Activated naive CD8-positive, alpha-beta T cell treated with anti-CD3 and anti-CD28 coated beads, Interleukin-2, amount 50 U/mL, for 24 hours (primary cell): Measurements from ENCODE around the gene ATG9B.
"Not testable (repeated sequence)": the region's sequence is repeated elsewhere in the genome, so short reads cannot be mapped to it uniquely, and the experiment has no call there.

Experiments
- ATAC-seq: fragments of 150-1000 bp; cut with Tn5 transposase; one replicate; pipeline ENCODE4 v1.10.0; 2021
- DNase-seq: peaks from one replicate; pipeline ENCODE4 v3.0.0; 2021
- H3K27ac Mint-ChIP-seq: one replicate; pipeline ENCODE4 v1.8.0; 2021; ENCODE audit warnings: mild to moderate bottlenecking, mixed read lengths
- H3K27me3 Mint-ChIP-seq: one replicate; pipeline ENCODE4 v1.8.0; 2021; ENCODE audit warnings: mixed read lengths
- H3K36me3 Mint-ChIP-seq: one replicate; pipeline ENCODE4 v1.8.0; 2021; ENCODE audit warnings: low read depth, mixed read lengths
- H3K4me1 Mint-ChIP-seq: one replicate; pipeline ENCODE4 v1.8.0; 2021; ENCODE audit warnings: mixed read lengths
- H3K4me3 Mint-ChIP-seq: one replicate; pipeline ENCODE4 v1.8.0; 2021; ENCODE audit warnings: mild to moderate bottlenecking, moderate library complexity, mixed read lengths
- H3K9me3 Mint-ChIP-seq: one replicate; pipeline ENCODE4 v1.8.0; 2021; ENCODE audit warnings: mixed read lengths

The ATG9B gene

DNA sequence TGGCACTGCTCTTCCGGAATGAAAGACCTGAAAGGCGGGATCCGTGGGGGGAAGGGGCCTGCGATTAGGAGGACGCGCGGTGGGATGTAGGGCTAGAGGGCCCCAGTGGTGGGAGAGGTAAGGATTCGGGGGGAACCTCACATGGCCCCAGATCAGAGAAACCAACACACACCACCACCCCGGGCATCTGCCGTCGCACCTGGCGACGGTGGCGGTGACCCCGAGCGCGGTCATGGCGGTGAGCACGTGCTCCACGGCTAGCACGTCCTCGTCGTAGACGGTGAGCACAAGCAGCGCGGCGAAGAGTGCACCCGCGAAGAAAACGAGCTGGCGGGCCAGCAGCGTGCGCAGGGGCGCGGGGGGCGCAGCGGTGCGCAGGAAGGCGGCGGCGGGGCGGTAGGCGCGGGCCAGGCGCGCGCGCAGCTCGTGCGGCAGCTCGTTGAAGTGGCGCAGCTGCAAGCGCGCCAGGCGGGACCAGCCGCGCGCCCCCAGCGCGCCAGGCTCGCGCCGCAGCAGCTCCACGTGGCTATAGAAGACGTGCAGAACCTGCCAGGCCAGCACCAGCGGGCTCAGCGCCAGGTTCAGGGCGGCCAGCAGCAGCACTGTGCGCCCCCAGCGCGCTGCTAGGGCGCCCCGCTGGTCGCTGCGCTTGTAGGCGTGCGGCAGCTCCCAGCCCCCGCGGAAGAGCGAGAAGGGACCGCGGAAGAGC lies 5.7 kb downstream of the ATG9B start:
- peaks cover 50% of the 10 kb centered on the region for H3K4me1 Mint-ChIP-seq
- peak; percentile 45 for ATAC-seq
- peaks cover 10% of the 10 kb centered on the region for H3K36me3 Mint-ChIP-seq
- peak overlapping the region; percentile 83 for H3K27ac Mint-ChIP-seq
- no peaks in the 10 kb centered on the region for H3K9me3 Mint-ChIP-seq
- peaks cover 27% of the 10 kb centered on the region for H3K27me3 Mint-ChIP-seq
- no peak for DNase-seq
- H3K4me3 Mint-ChIP-seq: peak overlapping the region; percentile 78

DNA sequence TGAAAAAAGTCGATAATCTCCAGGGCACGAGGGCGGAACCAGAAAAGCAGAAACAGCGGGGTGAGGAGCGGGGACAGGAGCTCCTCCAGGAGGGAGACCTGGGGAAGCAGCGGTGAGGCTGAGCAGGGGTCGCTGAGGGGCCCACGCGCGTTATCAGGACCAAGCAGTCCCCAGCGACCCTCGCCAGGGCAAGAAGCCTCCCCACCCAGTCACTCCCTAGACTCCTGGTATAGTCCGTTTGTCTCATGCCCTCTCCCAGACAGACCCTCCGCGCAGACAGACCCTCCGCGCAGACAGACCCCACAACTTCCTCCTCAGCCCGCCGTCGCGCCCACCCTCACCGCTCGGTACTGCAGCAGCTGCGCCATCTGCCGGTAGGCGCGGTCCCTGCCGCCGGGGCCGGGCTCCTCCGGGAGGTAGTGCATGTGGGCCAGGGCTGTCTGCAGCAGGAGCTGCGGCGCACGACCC lies 6.3 kb downstream of the ATG9B start:
- ATAC-seq: peak; percentile 71
- peaks cover 10% of the 10 kb centered on the region for H3K36me3 Mint-ChIP-seq
- peak overlapping the region; percentile 78 for H3K4me3 Mint-ChIP-seq
- peak; percentile 91 for DNase-seq
- H3K4me1 Mint-ChIP-seq: peaks cover 50% of the 10 kb centered on the region
- H3K27me3 Mint-ChIP-seq: peaks cover 27% of the 10 kb centered on the region
- no peaks in the 10 kb centered on the region for H3K9me3 Mint-ChIP-seq
- H3K27ac Mint-ChIP-seq: peak overlapping the region; percentile 83

DNA sequence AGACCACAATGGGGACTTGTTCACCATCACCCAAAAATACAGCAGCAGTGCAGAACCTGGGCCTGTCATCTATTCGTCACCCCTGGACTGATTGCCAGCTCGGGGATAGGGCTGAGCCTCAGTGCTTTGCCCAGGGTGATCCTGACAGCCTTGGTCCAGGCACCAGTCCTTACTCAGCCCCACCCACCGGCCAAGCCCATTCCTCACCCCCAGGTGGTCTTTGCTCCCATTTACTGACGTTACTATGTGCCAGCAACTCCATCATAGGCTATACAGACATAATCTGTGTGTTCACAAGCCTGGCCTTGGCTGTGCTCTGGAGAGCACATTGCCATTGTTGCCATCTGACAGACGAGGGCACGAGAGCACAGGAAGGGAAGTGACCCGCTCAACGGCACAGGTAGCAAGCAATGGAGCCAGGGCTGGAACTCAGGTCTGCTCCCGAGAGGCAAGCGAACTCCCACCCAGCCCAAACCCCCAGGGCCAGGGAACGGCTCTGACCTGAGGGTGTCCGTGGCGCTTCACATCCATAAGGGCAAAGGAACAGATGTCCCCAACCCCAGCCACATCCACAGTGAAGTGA lies 6.8 kb downstream of the ATG9B start:
- Mint-ChIP-seq H3K27ac (peak overlapping the region; percentile 83), H3K9me3 (no peaks in the 10 kb centered on the region), H3K27me3 (peaks cover 27% of the 10 kb centered on the region), H3K4me3 (peak overlapping the region; percentile 78), H3K36me3 (peaks cover 10% of the 10 kb centered on the region), H3K4me1 (peaks cover 53% of the 10 kb centered on the region)
- no peak for ATAC-seq
- DNase-seq: no peak

GRCh38 chr7:151016942-151017341 lies 7.4 kb downstream of the ATG9B start:
- ATAC-seq (no peak), DNase-seq (no peak)
- no peak overlapping the region for H3K27ac Mint-ChIP-seq
- H3K27me3 Mint-ChIP-seq: peaks cover 26% of the 10 kb centered on the region
- peaks cover 58% of the 10 kb centered on the region for H3K4me1 Mint-ChIP-seq
- H3K4me3 Mint-ChIP-seq: peak overlapping the region; percentile 78
- H3K36me3 Mint-ChIP-seq: peaks cover 10% of the 10 kb centered on the region
- H3K9me3 Mint-ChIP-seq: no peaks in the 10 kb centered on the region

DNA sequence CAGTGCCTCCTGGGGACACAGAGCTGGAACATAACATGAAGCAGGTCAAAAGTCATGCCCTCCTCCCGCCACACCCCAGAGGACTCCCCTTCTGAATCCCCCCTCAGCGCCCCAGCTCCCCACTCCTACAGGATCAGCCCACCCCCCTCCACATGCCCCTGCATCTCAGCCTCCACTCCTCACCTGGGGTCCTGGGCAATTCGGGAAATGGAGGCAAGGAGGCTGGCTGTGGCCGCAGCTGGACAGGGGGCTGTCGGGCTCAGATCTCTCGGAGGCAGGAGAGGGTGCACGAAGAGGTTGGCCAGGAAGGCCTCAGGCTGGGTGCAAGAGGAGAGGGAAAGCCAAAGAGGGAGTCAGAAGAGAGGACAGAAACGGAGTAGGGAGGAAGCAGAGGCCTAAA lies 7.8 kb downstream of the ATG9B start:
- DNase-seq (no peak), ATAC-seq (no peak)
- Mint-ChIP-seq H3K4me3 (peak overlapping the region; percentile 78), H3K9me3 (no peaks in the 10 kb centered on the region), H3K27ac (no peak overlapping the region), H3K4me1 (peaks cover 63% of the 10 kb centered on the region), H3K36me3 (peaks cover 10% of the 10 kb centered on the region), H3K27me3 (peaks cover 24% of the 10 kb centered on the region)

DNA sequence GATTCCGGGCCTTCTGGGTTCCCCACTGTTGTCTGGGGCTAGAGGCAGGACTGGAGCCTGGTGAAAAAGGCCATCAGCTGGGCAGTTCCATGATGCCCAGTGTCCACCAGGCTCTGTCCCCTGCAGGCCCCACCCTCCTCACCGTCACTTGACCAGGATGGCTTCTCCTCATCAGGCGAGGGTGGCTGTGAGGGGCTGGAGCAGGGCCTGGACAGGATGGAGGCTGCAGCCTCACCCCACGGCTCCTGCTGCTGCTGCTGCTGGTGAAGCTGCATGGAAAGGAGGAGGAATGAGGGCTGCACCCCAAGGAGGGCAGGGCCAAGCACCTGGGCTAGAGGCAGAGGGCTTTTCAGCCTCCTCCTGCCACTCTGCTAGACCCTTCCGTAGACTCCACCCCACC lies 8.3 kb downstream of the ATG9B start:
- no peak overlapping the region for H3K27ac Mint-ChIP-seq
- H3K27me3 Mint-ChIP-seq: peaks cover 20% of the 10 kb centered on the region
- peaks cover 66% of the 10 kb centered on the region for H3K4me1 Mint-ChIP-seq
- DNase-seq (no peak), ATAC-seq (no peak)
- no peak overlapping the region for H3K4me3 Mint-ChIP-seq
- H3K36me3 Mint-ChIP-seq: peaks cover 10% of the 10 kb centered on the region
- H3K9me3 Mint-ChIP-seq: no peaks in the 10 kb centered on the region

DNA sequence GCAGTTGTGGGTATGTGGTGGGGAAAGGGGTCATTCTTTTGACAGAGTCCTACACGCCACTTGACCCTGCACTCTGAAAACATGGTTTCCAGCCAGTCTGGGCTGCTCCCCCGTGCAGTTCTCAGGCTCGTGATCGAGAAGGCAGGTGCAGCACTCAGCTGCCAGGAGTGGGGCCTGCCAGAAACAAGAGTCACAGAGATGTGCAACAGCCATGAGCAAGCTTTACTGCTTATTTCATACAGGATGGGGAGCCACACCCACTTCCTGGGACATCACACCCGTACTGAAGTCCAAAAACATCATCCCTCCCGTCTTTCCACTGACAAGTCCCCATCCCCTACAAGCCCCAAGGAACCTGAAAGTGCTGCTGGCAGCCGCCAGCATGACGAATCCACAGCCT lies 9.3 kb downstream of the ATG9B start:
- Mint-ChIP-seq H3K4me3 (peak overlapping the region; percentile 12), H3K4me1 (peaks cover 75% of the 10 kb centered on the region), H3K36me3 (peaks cover 10% of the 10 kb centered on the region), H3K9me3 (no peaks in the 10 kb centered on the region), H3K27ac (peak overlapping the region; percentile 88), H3K27me3 (peaks cover 10% of the 10 kb centered on the region)
- DNase-seq (no peak), ATAC-seq (no peak)

DNA sequence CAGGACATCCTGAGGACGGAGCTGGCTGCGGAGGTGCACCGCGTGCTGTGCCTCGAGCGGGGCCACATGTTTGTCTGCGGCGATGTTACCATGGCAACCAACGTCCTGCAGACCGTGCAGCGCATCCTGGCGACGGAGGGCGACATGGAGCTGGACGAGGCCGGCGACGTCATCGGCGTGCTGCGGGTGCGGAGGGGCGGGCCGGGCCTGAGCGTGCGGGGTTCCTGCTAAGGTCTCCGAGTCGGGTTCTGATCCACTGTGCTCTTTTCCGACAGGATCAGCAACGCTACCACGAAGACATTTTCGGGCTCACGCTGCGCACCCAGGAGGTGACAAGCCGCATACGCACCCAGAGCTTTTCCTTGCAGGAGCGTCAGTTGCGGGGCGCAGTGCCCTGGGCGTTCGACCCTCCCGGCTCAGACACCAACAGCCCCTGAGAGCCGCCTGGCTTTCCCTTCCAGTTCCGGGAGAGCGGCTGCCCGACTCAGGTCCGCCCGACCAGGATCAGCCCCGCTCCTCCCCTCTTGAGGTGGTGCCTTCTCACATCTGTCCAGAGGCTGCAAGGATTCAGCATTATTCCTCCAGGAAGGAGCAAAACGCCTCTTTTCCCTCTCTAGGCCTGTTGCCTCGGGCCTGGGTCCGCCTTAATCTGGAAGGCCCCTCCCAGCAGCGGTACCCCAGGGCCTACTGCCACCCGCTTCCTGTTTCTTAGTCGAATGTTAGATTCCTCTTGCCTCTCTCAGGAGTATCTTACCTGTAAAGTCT lies 10.4 kb downstream of the ATG9B start:
- DNase-seq (peak; percentile 86), ATAC-seq (peak; percentile 33)
- Mint-ChIP-seq H3K36me3 (peaks cover 10% of the 10 kb centered on the region), H3K4me1 (peaks cover 70% of the 10 kb centered on the region), H3K27me3 (peaks cover 5% of the 10 kb centered on the region), H3K9me3 (no peaks in the 10 kb centered on the region), H3K4me3 (peak overlapping the region; percentile 78), H3K27ac (peak overlapping the region; percentile 88)

DNA sequence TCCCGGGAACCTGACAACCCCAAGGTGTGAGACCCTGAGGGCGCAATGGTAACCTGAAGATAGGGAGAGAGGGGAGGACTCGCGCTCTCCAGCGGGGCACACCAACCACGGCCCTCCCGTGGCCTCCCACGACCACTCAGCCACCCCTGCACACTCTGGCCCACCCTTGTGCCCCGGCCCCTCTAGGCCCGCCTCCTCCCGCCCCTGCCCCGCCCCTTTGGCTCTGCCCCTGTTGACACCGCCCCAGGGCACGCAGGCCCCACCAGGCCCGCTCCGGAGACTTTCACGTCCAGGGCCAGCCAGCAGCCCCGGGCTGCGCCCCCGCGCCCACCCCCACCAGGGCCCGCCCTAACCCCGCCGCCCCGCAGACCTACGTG lies 10.9 kb downstream of the ATG9B start:
- peak; percentile 6 for ATAC-seq
- Mint-ChIP-seq H3K27me3 (peaks cover 4% of the 10 kb centered on the region), H3K4me1 (peaks cover 70% of the 10 kb centered on the region), H3K36me3 (peaks cover 10% of the 10 kb centered on the region), H3K9me3 (no peaks in the 10 kb centered on the region), H3K27ac (peak overlapping the region; percentile 88), H3K4me3 (peak overlapping the region; percentile 78)
- no peak for DNase-seq

- H3K4me1 Mint-ChIP-seq: peaks cover 70% of the 10 kb centered on the region
- ATAC-seq (no peak), DNase-seq (no peak)
- no peaks in the 10 kb centered on the region for H3K27me3 Mint-ChIP-seq
- H3K36me3 Mint-ChIP-seq: peaks cover 10% of the 10 kb centered on the region
- H3K9me3 Mint-ChIP-seq: no peaks in the 10 kb centered on the region
- H3K4me3 Mint-ChIP-seq: peak overlapping the region; percentile 18
- peak overlapping the region; percentile 17 for H3K27ac Mint-ChIP-seq
Observed at GRCh38 chr7:151012911-151013347, 11.4 kb downstream of the ATG9B start.

DNA sequence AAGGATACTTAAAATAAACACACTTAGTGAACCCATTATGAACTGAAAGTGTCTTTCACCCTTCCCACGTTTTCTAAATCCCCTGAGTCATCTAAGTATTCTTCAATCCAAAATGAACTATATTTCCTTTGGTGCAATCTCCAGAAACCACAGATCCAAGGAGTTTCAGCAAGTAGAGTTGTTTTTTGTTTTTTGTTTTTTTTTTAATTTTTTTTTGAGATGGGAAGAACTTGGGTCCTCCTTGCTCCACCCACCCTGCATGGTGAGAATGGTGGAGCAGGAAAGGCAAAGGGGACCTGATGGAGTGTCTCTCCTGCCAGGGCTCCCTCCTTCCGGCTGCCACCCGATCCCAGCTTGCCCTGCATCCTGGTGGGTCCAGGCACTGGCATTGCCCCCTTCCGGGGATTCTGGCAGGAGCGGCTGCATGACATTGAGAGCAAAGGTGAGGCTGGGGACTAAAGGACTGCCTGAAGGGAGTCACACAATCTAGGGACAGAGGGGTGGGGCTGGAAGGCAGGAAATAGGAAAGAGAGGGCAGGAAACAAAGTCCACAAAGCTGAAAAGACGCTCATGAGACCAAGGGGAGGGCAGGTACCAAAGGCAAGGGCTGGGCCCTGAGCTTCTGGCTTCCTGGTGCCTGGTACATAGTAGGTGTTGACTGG lies 12.1 kb downstream of the ATG9B start:
- H3K4me1 Mint-ChIP-seq: peaks cover 70% of the 10 kb centered on the region
- no peak for DNase-seq
- H3K9me3 Mint-ChIP-seq: no peaks in the 10 kb centered on the region
- no peaks in the 10 kb centered on the region for H3K27me3 Mint-ChIP-seq
- H3K27ac Mint-ChIP-seq: peak overlapping the region; percentile 17
- peak overlapping the region; percentile 32 for H3K4me3 Mint-ChIP-seq
- H3K36me3 Mint-ChIP-seq: peaks cover 10% of the 10 kb centered on the region
- ATAC-seq: no peak

DNA sequence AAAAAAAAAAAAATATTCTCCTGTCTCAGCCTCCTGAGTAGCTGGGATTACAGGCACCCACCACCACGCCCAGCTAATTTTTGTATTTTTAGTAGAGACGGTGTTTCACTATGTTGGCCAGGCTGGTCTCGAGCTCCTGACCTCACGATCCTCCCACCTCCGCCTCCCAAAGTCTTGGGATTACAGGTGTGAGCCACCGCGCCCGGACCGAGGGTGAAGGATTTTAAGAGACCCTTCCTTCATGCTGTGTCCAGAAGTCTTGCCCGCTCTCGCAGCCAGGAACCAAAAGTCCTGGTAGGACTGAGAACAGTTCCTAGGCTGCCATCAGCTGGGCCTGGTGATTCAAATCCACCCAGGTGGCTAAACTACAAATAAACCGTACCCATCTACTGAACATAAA lies 12.7 kb downstream of the ATG9B start:
- H3K4me3 Mint-ChIP-seq: peak overlapping the region; percentile 32
- not testable (repeated sequence) for H3K27me3 Mint-ChIP-seq, H3K9me3 Mint-ChIP-seq, ATAC-seq, DNase-seq, H3K27ac Mint-ChIP-seq
- peaks cover 10% of the 10 kb centered on the region for H3K36me3 Mint-ChIP-seq
- H3K4me1 Mint-ChIP-seq: peaks cover 66% of the 10 kb centered on the region

GRCh38 chr7:151011097-151011409 lies 13.2 kb downstream of the ATG9B start:
- Mint-ChIP-seq H3K36me3 (peaks cover 10% of the 10 kb centered on the region), H3K27ac (peak overlapping the region; percentile 76)
- no peak for ATAC-seq

DNA sequence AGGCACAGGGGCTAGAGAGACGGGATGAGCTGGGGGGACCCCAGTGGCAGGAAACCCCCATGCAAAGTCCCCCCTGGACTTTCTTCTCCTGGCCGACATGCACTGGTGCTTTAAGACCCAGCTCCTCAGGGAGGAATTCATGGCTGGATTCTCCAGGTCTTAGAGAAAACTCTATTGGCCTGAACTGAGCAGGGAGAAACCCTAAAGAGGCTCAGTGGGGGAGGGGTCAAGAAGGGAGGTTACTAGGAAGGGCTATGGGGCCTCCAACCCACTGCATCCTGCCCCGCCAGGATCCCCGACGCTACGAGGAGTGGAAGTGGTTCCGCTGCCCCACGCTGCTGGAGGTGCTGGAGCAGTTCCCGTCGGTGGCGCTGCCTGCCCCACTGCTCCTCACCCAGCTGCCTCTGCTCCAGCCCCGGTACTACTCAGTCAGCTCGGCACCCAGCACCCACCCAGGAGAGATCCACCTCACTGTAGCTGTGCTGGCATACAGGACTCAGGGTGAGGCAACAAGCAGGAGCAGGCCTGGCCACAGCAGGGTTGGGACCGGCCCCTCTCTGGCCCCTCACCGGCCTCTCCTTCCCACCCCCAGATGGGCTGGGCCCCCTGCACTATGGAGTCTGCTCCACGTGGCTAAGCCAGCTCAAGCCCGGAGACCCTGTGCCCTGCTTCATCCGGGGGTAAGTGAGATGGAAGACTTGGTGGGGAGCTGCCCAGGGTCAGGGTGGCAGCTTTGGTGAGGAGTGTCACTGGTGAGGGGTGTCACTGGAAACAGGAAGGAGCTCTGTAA lies 13.8 kb downstream of the ATG9B start:
- peak overlapping the region; percentile 57 for H3K4me3 Mint-ChIP-seq

More at GRCh38 chr7:151011097-151011409, 13.2 kb downstream of the ATG9B start:
- Mint-ChIP-seq H3K4me1 (peaks cover 62% of the 10 kb centered on the region), H3K9me3 (no peaks in the 10 kb centered on the region), H3K27me3 (no peaks in the 10 kb centered on the region), H3K4me3 (peak overlapping the region; percentile 57)
- DNase-seq: no peak

More for the DNA sequence above, 13.8 kb downstream of the ATG9B start:
- ATAC-seq (peak; percentile 8), DNase-seq (no peak)
- H3K9me3 Mint-ChIP-seq: no peaks in the 10 kb centered on the region
- H3K27ac Mint-ChIP-seq: peak overlapping the region; percentile 76
- H3K36me3 Mint-ChIP-seq: peaks cover 8% of the 10 kb centered on the region
- no peaks in the 10 kb centered on the region for H3K27me3 Mint-ChIP-seq
- H3K4me1 Mint-ChIP-seq: peaks cover 60% of the 10 kb centered on the region
